Measurements from ENCODE around the gene POU2F1. TPM values are rescaled to one million over a fixed set of nuclear protein-coding genes. Genes with fewer than 3 reads are reported as not detected.

Gene POU2F1
- total and polyA plus RNA-seq, 4 donors, result 0.93 to 10.5 (median 6.5) TPM

GRCh38 chr1:167433884-167434283, 213.2 kb downstream of the POU2F1 start (continued):
- TF ChIP-seq, protein P1, sequence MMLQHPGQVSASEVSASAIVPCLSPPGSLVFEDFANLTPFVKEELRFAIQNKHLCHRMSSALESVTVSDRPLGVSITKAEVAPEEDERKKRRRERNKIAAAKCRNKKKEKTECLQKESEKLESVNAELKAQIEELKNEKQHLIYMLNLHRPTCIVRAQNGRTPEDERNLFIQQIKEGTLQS (IDR thresholded peaks at IDR 0.05), result no peak
- TF ChIP-seq HNF4A (conservative IDR thresholded peaks at IDR 0.05), result no peak
- no peak for TF ChIP-seq EGR1 (IDR thresholded peaks at IDR 0.05; ENCODE audit: low read depth in 2 of 2)
- TF ChIP-seq HNF4G (IDR thresholded peaks at IDR 0.05), result no peak
- no peak for TF ChIP-seq RXRA (IDR thresholded peaks at IDR 0.05)
- TF ChIP-seq YY1 (IDR thresholded peaks at IDR 0.05), result no peak
- no peak for TF ChIP-seq GABPA (IDR thresholded peaks at IDR 0.05 in 1 of 2, conservative IDR thresholded peaks at IDR 0.05 in 1 of 2)
- TF ChIP-seq CTCF (IDR thresholded peaks at IDR 0.05; ENCODE audit: low read depth, low read length, missing input control), result no peak

GRCh38 chr1:167434306-167434705, 213.6 kb downstream of the POU2F1 start:
- peaks cover 0 to 5% (median 4%) of the 10 kb centered on the region in 4 donors for H3K4me1 ChIP-seq (ENCODE audit: control insufficient read depth in 4 of 4, insufficient read depth in 4 of 4, low read length in 3 of 4)
- 79% methylated on average over 6 of the region's 6 CpGs for WGBS
- peaks cover 0 to 2% (median 0%) of the 10 kb centered on the region in 4 donors for H3K27me3 ChIP-seq (ENCODE audit: control insufficient read depth in 4 of 4, insufficient read depth in 4 of 4, low read length in 3 of 4)
- DNase-seq (ENCODE audit: low spot score), result no peak
- H3K9me3 ChIP-seq (ENCODE audit: control insufficient read depth in 4 of 4, low read length in 3 of 4), result no peaks in the 10 kb centered on the region
- H3K27ac ChIP-seq (ENCODE audit: low read depth in 1 of 2, low read length in 2 of 2), result no peak overlapping the region
- TF ChIP-seq FOXA1 (IDR thresholded peaks at IDR 0.05) (no peak), RXRA (IDR thresholded peaks at IDR 0.05) (no peak)
- H3K9ac ChIP-seq (ENCODE audit: low read depth in 1 of 2, low read length in 2 of 2), result no peak overlapping the region
- H3K4me3 ChIP-seq (ENCODE audit: low read depth in 1 of 3, low read length in 3 of 3), result no peak overlapping the region
- no peaks in the 10 kb centered on the region for H3K36me3 ChIP-seq (ENCODE audit: control insufficient read depth in 4 of 4, insufficient read depth in 3 of 4, low read depth in 1 of 4, low read length in 3 of 4)

DNA sequence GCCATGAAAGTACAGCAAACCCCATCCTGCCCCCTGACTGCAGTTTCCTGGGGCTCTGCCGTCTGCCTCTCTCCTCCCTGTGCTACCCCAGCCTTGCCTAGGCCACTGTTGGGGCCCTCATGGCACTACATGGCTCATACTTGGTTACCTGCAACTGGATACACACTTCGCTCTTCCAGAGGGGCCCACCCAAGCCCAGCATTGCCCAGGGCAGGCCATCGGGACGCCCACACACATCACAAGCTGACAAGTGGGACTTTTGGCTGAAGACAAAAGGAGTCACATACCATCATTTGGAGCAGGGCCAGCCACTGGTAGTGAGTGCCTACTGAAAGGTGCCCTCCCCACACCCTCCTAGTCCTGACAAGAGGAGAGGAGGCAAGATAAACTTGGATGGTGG, 214.8 kb downstream of the POU2F1 start:
- TF ChIP-seq, protein P2, sequence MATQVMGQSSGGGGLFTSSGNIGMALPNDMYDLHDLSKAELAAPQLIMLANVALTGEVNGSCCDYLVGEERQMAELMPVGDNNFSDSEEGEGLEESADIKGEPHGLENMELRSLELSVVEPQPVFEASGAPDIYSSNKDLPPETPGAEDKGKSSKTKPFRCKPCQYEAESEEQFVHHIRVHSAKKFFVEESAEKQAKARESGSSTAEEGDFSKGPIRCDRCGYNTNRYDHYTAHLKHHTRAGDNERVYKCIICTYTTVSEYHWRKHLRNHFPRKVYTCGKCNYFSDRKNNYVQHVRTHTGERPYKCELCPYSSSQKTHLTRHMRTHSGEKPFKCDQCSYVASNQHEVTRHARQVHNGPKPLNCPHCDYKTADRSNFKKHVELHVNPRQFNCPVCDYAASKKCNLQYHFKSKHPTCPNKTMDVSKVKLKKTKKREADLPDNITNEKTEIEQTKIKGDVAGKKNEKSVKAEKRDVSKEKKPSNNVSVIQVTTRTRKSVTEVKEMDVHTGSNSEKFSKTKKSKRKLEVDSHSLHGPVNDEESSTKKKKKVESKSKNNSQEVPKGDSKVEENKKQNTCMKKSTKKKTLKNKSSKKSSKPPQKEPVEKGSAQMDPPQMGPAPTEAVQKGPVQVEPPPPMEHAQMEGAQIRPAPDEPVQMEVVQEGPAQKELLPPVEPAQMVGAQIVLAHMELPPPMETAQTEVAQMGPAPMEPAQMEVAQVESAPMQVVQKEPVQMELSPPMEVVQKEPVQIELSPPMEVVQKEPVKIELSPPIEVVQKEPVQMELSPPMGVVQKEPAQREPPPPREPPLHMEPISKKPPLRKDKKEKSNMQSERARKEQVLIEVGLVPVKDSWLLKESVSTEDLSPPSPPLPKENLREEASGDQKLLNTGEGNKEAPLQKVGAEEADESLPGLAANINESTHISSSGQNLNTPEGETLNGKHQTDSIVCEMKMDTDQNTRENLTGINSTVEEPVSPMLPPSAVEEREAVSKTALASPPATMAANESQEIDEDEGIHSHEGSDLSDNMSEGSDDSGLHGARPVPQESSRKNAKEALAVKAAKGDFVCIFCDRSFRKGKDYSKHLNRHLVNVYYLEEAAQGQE (IDR thresholded peaks at IDR 0.05), result no peak
- TF ChIP-seq HNF4G (IDR thresholded peaks at IDR 0.05) (no peak), NR2F2 (IDR thresholded peaks at IDR 0.05) (no peak), TAF1 (conservative IDR thresholded peaks at IDR 0.05) (no peak), HNF4A (conservative IDR thresholded peaks at IDR 0.05) (no peak), CTCF (IDR thresholded peaks at IDR 0.05; ENCODE audit: low read depth, low read length, missing input control) (no peak), RAD21 (IDR thresholded peaks at IDR 0.05) (no peak), FOXA1 (IDR thresholded peaks at IDR 0.05) (no peak), SP1 (IDR thresholded peaks at IDR 0.05) (no peak), EGR1 (IDR thresholded peaks at IDR 0.05; ENCODE audit: low read depth in 2 of 2) (no peak), YY1 (IDR thresholded peaks at IDR 0.05) (no peak), GABPA (IDR thresholded peaks at IDR 0.05 in 1 of 2, conservative IDR thresholded peaks at IDR 0.05 in 1 of 2) (no peak), FOXA2 (IDR thresholded peaks at IDR 0.05) (no peak), RXRA (IDR thresholded peaks at IDR 0.05) (no peak), JUND (IDR thresholded peaks at IDR 0.05) (no peak)
- TF ChIP-seq, protein P3, sequence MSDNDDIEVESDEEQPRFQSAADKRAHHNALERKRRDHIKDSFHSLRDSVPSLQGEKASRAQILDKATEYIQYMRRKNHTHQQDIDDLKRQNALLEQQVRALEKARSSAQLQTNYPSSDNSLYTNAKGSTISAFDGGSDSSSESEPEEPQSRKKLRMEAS (IDR thresholded peaks at IDR 0.05), result no peak
- TF ChIP-seq, protein P1 (IDR thresholded peaks at IDR 0.05), result no peak
- TF ChIP-seq, protein P4, sequence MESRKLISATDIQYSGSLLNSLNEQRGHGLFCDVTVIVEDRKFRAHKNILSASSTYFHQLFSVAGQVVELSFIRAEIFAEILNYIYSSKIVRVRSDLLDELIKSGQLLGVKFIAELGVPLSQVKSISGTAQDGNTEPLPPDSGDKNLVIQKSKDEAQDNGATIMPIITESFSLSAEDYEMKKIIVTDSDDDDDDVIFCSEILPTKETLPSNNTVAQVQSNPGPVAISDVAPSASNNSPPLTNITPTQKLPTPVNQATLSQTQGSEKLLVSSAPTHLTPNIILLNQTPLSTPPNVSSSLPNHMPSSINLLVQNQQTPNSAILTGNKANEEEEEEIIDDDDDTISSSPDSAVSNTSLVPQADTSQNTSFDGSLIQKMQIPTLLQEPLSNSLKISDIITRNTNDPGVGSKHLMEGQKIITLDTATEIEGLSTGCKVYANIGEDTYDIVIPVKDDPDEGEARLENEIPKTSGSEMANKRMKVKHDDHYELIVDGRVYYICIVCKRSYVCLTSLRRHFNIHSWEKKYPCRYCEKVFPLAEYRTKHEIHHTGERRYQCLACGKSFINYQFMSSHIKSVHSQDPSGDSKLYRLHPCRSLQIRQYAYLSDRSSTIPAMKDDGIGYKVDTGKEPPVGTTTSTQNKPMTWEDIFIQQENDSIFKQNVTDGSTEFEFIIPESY (IDR thresholded peaks at IDR 0.05), result no peak
- Histone ChIP-seq H3K4me1 (ENCODE audit: control insufficient read depth in 4 of 4, insufficient read depth in 4 of 4, low read length in 3 of 4) (peaks cover 0 to 8% (median 7%) of the 10 kb centered on the region in 4 donors), H3K27me3 (ENCODE audit: control insufficient read depth in 4 of 4, insufficient read depth in 4 of 4, low read length in 3 of 4) (peaks cover 0 to 2% (median 0%) of the 10 kb centered on the region in 4 donors), H3K27ac (ENCODE audit: low read depth in 1 of 2, low read length in 2 of 2) (no peak overlapping the region), H3K4me3 (ENCODE audit: low read depth in 1 of 3, low read length in 3 of 3) (no peak overlapping the region), H3K9me3 (ENCODE audit: control insufficient read depth in 4 of 4, low read length in 3 of 4) (no peaks in the 10 kb centered on the region), H3K9ac (ENCODE audit: low read depth in 1 of 2, low read length in 2 of 2) (no peak overlapping the region), H3K36me3 (ENCODE audit: control insufficient read depth in 4 of 4, insufficient read depth in 3 of 4, low read depth in 1 of 4, low read length in 3 of 4) (no peaks in the 10 kb centered on the region)
- 92% methylated on average over 4 of the region's 4 CpGs for WGBS
- DNase-seq (ENCODE audit: low spot score), result no peak
